Esophagus muscularis mucosa (tissue), 4 donors: ENCODE results near the gene PPY. TPM values are rescaled to one million over a fixed set of nuclear protein-coding genes. Genes with fewer than 3 reads are reported as not detected.
"Not testable (repeated sequence)": the region's sequence is repeated elsewhere in the genome, so short reads cannot be mapped to it uniquely, and the experiment has no call there.

Experiments used
- DNase-seq: peaks from one replicate; pipeline ENCODE4 v3.0.0-alpha.2; 2017; ENCODE audit errors: extremely low spot score
- H3K27ac ChIP-seq, 4 donors: fragments of 200-600 bp; sonication (generic); replicated peaks in 1 of 4; 1 replicate in 3 of 4; 2 replicates in 1 of 4; pipeline ENCODE4 v1.5.1; 2016 to 2019; ENCODE audit warnings: mild to moderate bottlenecking in 1 of 4
- H3K27me3 ChIP-seq, 4 donors: fragments of 200-600 bp; sonication (generic); one replicate each; pipeline versions ENCODE4 v1.5.1 to v1.6.0; 2016 to 2019
- H3K36me3 ChIP-seq, 4 donors: fragments of 200-600 bp; sonication (generic); one replicate each; pipeline ENCODE4 v1.5.1; 2016 to 2019
- H3K4me1 ChIP-seq, 4 donors: fragments of 200-600 bp; sonication (generic); one replicate each; pipeline ENCODE4 v1.5.1; 2016 to 2019
- H3K4me3 ChIP-seq, 4 donors: fragments of 200-600 bp; sonication (generic); 1 replicate in 2 of 4; 2 replicates in 2 of 4; pipeline ENCODE4 v1.5.1; 2016 to 2019; ENCODE audit warnings: mild to moderate bottlenecking in 4 of 4, moderate library complexity in 1 of 4
- H3K9me3 ChIP-seq, 4 donors: fragments of 200-600 bp; sonication (generic); 1 replicate in 3 of 4; 2 replicates in 1 of 4; pipeline ENCODE4 v1.5.1; 2016 to 2019
- EP300 ChIP-seq: sonication (generic); formaldehyde crosslinking; IDR thresholded peaks from one replicate; pipeline ENCODE4 v1.6.1; 2017; ENCODE audit warnings: antibody characterized with exemption
- POLR2A ChIP-seq: fragments of 450-650 bp; IDR thresholded peaks from one replicate; pipeline ENCODE4 v1.6.1; 2017; ENCODE audit warnings: antibody characterized with exemption, moderate library complexity, mild to moderate bottlenecking, low read depth
- POLR2AphosphoS5 ChIP-seq, 2 donors: sonication (generic); formaldehyde crosslinking; IDR thresholded peaks; one replicate each; pipeline ENCODE4 v1.6.1; 2017; ENCODE audit warnings: antibody characterized with exemption in 2 of 2
- WGBS: methylation state at CpG from one replicate; pipeline ENCODE4 v1.1.5; 2018; 5-methylcytosine and 5-hydroxymethylcytosine counted together
- intact Hi-C: fragments of 100-400 bp; cut with DNase I; formaldehyde crosslinking; loops from one replicate; pipeline ENCODE4 v1.15.1; 2023
- total RNA-seq, 4 donors: library from RNA; depleted of rRNA; stranded (reverse); fragments of >200 nt; gene quantifications; one replicate each; pipeline versions ENCODE4 v1.1.0 to v1.2.1, GENCODE V29; 2016
- TF ChIP-seq, protein P1 (sequence below), 3 experiments: fragments of 200-600 bp in 2 of 3; fragments of 450-650 bp in 1 of 3; sonication (generic) in 2 of 3; IDR thresholded peaks; one replicate each; pipeline ENCODE4 v1.5.1; 2017 to 2019; ENCODE audit warnings: antibody characterized with exemption in 3 of 3, mild to moderate bottlenecking in 2 of 3, moderate library complexity in 1 of 3

PPY gene
- total RNA-seq, 4 donors from 2014 or later = not detected

DNA sequence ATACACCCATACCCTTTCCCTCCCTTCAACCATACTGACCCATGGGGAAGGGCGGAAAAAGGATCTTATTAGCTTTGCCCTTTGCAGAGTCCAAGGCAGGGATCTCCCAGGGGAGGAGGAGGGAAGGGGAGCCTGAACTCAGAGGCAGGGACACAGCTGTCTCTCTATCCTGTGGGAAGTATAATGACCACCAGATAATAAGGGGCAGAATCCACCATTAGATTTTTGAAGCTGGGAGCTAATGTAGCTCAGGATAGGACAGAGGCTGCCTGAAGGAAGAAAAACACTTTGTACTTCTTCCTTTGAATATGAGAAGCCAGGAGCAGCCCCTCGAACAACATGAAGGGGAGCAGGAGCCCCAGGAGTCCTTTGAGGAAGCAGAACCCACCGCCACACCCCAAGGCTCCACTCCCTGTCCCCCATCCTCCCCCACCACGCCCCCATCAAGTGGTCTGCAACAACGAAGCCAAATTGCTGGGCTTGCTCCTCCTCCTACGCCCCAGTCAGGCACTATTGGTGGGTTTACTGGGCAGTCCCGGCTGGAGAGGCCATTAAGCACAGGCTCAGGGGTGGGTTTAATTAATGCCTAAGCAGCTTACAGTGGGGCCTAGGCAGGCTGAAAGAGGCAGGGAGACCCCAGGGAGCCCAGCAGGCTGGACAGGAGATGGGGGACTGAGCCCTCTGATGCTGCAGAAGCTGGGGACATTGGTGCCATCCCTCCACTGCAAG is 40.3 kb downstream of the PPY start:
- intact Hi-C loops = loop anchor here (10.0 kb wide), 1 partner anchor 243 kb away; the partner anchor contains the start of gene HROB
- no peak for DNase-seq
- no peak for TF ChIP-seq EP300
- TF ChIP-seq POLR2AphosphoS5 (IDR thresholded peaks at IDR 0.05) = no peak
- Histone ChIP-seq H3K4me1 (peaks cover 30 to 52% (median 41%) of the 10 kb centered on the region in 4 donors), H3K4me3 (no peak overlapping the region), H3K27me3 (peaks cover 0 to 19% (median 0%) of the 10 kb centered on the region in 4 donors), H3K36me3 (peaks cover 0 to 32% (median 12%) of the 10 kb centered on the region in 4 donors), H3K27ac (no peak overlapping the region), H3K9me3 (no peaks in the 10 kb centered on the region)
- 52% methylated on average over 7 of the region's 7 CpGs for WGBS

DNA sequence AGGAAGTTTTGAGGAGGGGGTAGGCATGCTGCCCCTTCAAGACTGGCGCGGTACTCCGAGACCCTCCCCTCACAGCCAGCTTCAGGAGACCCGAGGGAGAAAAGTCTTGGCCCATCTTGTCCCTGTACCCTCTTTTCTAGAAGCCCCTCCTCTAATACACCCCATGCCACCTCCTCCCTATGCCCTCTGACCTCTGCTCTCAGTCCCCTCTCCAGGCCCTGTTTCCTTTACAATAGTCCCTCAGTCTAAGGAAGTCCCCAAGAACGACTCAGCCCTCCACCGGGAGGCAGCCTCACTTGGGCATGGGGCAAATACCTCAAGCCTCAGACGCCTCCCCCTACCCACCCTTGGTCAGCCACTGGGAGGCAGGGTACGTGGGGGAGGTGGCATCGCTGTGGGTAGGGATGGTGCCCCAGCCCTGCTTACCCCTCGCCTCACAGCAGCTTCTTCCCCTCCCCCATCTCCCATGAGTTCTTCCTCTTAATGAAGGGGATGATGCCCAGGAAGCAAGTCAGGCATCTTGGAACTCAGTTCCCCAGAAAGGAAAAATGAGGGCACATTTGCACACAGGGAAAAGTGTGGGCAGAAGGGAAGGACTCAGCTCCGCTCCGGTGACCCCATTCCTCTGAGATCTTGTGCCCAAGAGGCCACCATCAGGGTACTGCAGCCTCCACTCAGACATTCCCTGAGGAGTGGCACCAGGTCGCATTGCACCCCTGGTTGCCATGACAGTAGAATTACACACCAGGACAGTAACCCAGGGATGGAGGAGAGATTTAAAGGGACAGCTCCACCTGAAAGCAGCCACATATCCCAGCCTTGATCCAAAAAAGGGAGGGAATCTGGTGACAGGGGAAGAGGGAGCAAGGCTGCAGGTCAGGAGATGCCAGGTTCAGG is 41.2 kb downstream of the PPY start:
- no peaks in the 10 kb centered on the region for H3K9me3 ChIP-seq
- peaks cover 0 to 10% (median 0%) of the 10 kb centered on the region in 4 donors for H3K27me3 ChIP-seq
- TF ChIP-seq EP300 (no peak), POLR2AphosphoS5 (IDR thresholded peaks at IDR 0.05) (no peak), POLR2A (no peak)
- TF ChIP-seq, protein P1, sequence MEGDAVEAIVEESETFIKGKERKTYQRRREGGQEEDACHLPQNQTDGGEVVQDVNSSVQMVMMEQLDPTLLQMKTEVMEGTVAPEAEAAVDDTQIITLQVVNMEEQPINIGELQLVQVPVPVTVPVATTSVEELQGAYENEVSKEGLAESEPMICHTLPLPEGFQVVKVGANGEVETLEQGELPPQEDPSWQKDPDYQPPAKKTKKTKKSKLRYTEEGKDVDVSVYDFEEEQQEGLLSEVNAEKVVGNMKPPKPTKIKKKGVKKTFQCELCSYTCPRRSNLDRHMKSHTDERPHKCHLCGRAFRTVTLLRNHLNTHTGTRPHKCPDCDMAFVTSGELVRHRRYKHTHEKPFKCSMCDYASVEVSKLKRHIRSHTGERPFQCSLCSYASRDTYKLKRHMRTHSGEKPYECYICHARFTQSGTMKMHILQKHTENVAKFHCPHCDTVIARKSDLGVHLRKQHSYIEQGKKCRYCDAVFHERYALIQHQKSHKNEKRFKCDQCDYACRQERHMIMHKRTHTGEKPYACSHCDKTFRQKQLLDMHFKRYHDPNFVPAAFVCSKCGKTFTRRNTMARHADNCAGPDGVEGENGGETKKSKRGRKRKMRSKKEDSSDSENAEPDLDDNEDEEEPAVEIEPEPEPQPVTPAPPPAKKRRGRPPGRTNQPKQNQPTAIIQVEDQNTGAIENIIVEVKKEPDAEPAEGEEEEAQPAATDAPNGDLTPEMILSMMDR (IDR thresholded peaks at IDR 0.05) = no peak
- H3K27ac ChIP-seq = no peak overlapping the region
- peaks cover 0 to 39% (median 16%) of the 10 kb centered on the region in 4 donors for H3K36me3 ChIP-seq
- H3K4me1 ChIP-seq = peaks cover 25 to 43% (median 32%) of the 10 kb centered on the region in 4 donors
- peak overlapping the region; percentile 51 to 63 (median 54) for H3K4me3 ChIP-seq
- no peak for DNase-seq
- WGBS = 32% methylated on average over 13 of the region's 13 CpGs
- intact Hi-C loops = loop anchor here (10.0 kb wide), 1 partner anchor 244 kb away; the partner anchor contains the start of gene HROB

DNA sequence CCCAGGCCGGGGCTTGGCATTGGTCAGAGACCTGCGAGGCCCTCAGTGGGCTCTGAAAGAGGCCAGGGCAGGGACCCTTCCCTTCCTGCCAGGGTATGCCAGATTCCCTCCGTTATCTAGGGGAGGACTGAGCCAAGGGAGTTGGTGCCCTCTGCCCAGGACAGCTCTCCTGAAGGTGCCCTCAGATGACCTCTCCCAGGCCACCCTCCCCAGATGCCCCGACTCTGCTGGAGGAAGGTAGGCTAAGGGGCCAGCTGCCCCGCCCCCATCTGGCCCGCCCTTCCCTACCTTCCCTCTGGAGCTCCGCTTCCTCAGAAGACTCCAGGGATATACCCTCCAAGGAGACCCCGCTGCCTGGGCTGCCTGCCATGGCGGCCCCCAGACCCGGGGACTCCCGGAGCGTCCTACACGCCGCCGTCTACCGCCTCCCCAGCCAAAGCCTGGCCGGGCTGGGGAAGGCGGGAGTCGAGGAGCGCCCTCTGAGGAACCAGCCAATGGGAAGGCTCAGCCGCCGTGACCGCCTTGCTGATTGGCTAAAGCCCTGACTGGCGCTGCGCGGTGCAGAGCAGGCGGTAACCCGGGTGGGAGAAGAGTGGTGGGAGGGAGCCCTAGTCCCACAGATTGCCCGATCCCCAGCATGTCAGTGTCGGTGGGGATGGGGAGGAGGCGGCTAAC is 42.0 kb downstream of the PPY start:
- Histone ChIP-seq H3K36me3 (peaks cover 0 to 46% (median 20%) of the 10 kb centered on the region in 4 donors), H3K4me1 (peaks cover 18 to 35% (median 24%) of the 10 kb centered on the region in 4 donors), H3K27ac (no peak overlapping the region), H3K9me3 (no peaks in the 10 kb centered on the region), H3K4me3 (peak overlapping the region; percentile 51 to 63 (median 54)), H3K27me3 (peaks cover 0 to 2% (median 0%) of the 10 kb centered on the region in 4 donors)
- intact Hi-C loops = loop anchor here (10.0 kb wide), 1 partner anchor 244 kb away; the partner anchor contains the start of gene HROB
- WGBS = 3% methylated on average over 7 of the region's 31 CpGs
- peak in 1 of 2 donors; percentile 40 for TF ChIP-seq POLR2AphosphoS5 (IDR thresholded peaks at IDR 0.05)
- TF ChIP-seq EP300 = no peak
- peak; percentile 95 for DNase-seq

- 17% methylated on average over 1 of the region's 1 CpG for WGBS
- intact Hi-C loops = no loop called here
- Histone ChIP-seq H3K4me3 (no peak overlapping the region), H3K27ac (no peak overlapping the region), H3K9me3 (no peaks in the 10 kb centered on the region), H3K27me3 (no peaks in the 10 kb centered on the region), H3K36me3 (peaks cover 0 to 45% (median 17%) of the 10 kb centered on the region in 4 donors), H3K4me1 (peaks cover 18 to 26% (median 21%) of the 10 kb centered on the region in 4 donors)
- DNase-seq = no peak
- TF ChIP-seq EP300 = no peak
These were observed 43.8 kb downstream of the PPY start for GRCh38 chr17:43898446-43898845.

DNA sequence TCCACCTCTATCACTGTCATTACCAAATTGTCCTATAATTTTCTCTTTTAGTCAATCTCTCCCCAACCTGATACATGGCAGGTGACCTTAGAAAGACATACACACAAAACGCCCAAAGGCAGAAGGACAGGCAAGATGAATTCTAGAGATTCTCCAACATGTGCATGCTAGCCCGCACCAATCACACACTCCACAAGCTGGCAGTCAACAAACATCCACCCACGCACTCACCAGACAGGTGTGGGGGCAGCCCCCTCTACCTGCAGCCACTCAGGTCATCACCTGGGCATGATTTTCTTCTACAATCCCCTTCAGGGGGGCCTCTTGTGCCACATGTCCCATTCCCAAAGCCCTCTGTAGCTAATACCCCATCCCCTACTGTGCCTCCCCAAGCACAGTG is 44.4 kb downstream of the PPY start:
- Histone ChIP-seq H3K4me3 (no peak overlapping the region), H3K4me1 (peaks cover 18 to 26% (median 21%) of the 10 kb centered on the region in 4 donors), H3K27me3 (no peaks in the 10 kb centered on the region), H3K9me3 (no peaks in the 10 kb centered on the region), H3K36me3 (peaks cover 0 to 46% (median 17%) of the 10 kb centered on the region in 4 donors), H3K27ac (no peak overlapping the region)
- DNase-seq = no peak
- intact Hi-C loops = no loop called here
- TF ChIP-seq, protein P1 (IDR thresholded peaks at IDR 0.05) = no peak
- TF ChIP-seq POLR2A = no peak
- TF ChIP-seq POLR2AphosphoS5 (IDR thresholded peaks at IDR 0.05) = no peak
- TF ChIP-seq EP300 = no peak
- 93% methylated on average over 3 of the region's 3 CpGs for WGBS

- H3K9me3 ChIP-seq, H3K27me3 ChIP-seq, H3K4me1 ChIP-seq, DNase-seq, intact Hi-C loops, H3K27ac ChIP-seq, H3K4me3 ChIP-seq: not testable (repeated sequence)
- whole genome bisulfite sequencing = 92% methylated on average over 4 of the region's 4 CpGs
- H3K36me3 ChIP-seq = peaks cover 0 to 45% (median 20%) of the 10 kb centered on the region in 4 donors
These were observed 47.8 kb downstream of the PPY start for GRCh38 chr17:43894494-43894893.
